Chondrocyte (in vitro differentiated cells): Measurements from ENCODE around the gene CYP1B1. TPM values are rescaled to one million over a fixed set of nuclear protein-coding genes. Genes with fewer than 3 reads are reported as not detected.
"Not testable (repeated sequence)": the region's sequence is repeated elsewhere in the genome, so short reads cannot be mapped to it uniquely, and the experiment has no call there.

Experiments
- DNase-seq: peaks from one replicate; pipeline ENCODE4 v3.0.0; 2021; ENCODE audit warnings: mixed read lengths, low spot score
- H3K27ac Mint-ChIP-seq: one replicate; pipeline ENCODE4 v1.8.0; 2021; ENCODE audit warnings: mild to moderate bottlenecking, moderate library complexity, mixed read lengths; ENCODE audit not compliant: unreplicated experiment
- H3K27me3 Mint-ChIP-seq: 2 replicates; pipeline ENCODE4 v1.8.0; 2021; ENCODE audit warnings: low read depth, mixed read lengths
- H3K36me3 Mint-ChIP-seq: 2 replicates; pipeline ENCODE4 v1.8.0; 2021; ENCODE audit warnings: low read depth, mixed read lengths
- H3K4me1 Mint-ChIP-seq: 2 replicates; pipeline ENCODE4 v1.8.0; 2021; ENCODE audit warnings: low read depth, mild to moderate bottlenecking, mixed read lengths
- H3K4me3 Mint-ChIP-seq: one replicate; pipeline ENCODE4 v1.8.0; 2021; ENCODE audit warnings: mild to moderate bottlenecking, moderate library complexity, mixed read lengths; ENCODE audit not compliant: unreplicated experiment
- H3K9me3 Mint-ChIP-seq: 2 replicates; pipeline ENCODE4 v1.8.0; 2021; ENCODE audit warnings: low read depth, mixed read lengths
- total RNA-seq: library from RNA; stranded (reverse); gene quantifications from 3 replicates; pipeline ENCODE4 v1.2.1, GENCODE V29; 2021
- TF ChIP-seq, protein P1 (sequence below): fragments of 200-600 bp; sonication (generic); IDR thresholded peaks from 2 replicates; pipeline ENCODE4 v1.5.0; 2021; ENCODE audit warnings: antibody characterized with exemption, mild to moderate bottlenecking, moderate library complexity

CYP1B1 gene
- total RNA-seq, 1 donor from 2014 or later = 135 TPM

DNA sequence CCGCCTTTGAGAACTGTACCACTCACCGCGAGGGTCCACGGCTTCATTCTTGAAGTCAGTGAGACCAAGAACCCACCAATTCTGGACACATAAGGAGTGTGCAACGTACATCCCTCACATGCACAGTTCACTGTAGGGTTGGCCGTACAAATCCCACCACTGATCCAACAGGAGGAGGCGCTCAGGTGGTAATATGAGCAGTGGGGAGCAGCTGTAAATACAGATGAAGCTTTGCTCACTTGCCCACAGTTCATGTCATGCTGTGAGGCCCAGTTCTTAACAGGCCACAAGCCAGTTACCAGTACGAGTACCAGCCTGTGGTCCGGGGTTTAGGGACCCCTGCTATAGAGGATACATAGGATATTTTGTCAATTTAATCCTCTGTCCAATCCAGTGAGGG is 54.4 kb downstream of the CYP1B1 start:
- TF ChIP-seq, protein P1, sequence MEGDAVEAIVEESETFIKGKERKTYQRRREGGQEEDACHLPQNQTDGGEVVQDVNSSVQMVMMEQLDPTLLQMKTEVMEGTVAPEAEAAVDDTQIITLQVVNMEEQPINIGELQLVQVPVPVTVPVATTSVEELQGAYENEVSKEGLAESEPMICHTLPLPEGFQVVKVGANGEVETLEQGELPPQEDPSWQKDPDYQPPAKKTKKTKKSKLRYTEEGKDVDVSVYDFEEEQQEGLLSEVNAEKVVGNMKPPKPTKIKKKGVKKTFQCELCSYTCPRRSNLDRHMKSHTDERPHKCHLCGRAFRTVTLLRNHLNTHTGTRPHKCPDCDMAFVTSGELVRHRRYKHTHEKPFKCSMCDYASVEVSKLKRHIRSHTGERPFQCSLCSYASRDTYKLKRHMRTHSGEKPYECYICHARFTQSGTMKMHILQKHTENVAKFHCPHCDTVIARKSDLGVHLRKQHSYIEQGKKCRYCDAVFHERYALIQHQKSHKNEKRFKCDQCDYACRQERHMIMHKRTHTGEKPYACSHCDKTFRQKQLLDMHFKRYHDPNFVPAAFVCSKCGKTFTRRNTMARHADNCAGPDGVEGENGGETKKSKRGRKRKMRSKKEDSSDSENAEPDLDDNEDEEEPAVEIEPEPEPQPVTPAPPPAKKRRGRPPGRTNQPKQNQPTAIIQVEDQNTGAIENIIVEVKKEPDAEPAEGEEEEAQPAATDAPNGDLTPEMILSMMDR = no peak
- no peak overlapping the region for H3K27ac Mint-ChIP-seq
- H3K36me3 Mint-ChIP-seq = peaks cover 2% of the 10 kb centered on the region
- no peaks in the 10 kb centered on the region for H3K27me3 Mint-ChIP-seq
- no peak for DNase-seq
- no peaks in the 10 kb centered on the region for H3K4me1 Mint-ChIP-seq
- H3K4me3 Mint-ChIP-seq = no peak overlapping the region
- H3K9me3 Mint-ChIP-seq = peaks cover 4% of the 10 kb centered on the region

DNA sequence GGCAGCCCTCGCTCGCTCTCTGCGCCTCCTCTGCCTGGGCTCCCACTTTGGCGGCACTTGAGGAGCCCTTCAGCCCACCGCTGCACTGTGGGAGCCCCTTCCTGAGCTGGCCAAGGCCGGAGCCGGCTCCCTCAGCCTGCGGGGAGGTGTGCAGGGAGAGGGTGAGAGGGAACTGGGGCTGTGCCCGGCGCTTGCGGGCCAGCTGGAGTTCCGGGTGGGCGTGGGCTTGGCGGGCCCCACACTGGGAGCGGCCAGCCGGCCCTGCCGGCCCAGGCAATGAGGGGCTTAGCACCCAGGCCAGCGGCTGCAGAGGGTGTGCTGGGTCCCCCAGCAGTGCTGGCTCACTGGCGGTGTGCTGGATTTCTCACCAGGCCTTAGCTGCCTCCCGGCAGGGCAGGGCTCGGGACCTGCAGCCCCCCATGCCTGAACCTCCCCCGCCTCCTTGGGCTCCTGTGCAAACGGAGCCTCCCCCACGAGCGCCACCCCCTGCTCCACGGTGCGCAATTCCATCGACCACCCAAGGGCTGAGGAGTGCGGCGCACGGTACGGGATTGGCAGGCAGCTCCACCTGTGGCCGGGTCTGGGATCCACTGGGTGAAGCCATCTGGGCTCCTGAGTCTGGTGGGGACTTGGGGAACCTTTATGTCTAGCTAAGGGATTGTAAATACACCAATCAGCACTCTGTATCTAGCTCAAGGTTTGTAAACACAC is 55.4 kb downstream of the CYP1B1 start:
- not testable (repeated sequence) for DNase-seq, H3K4me1 Mint-ChIP-seq, H3K27ac Mint-ChIP-seq, H3K36me3 Mint-ChIP-seq, H3K27me3 Mint-ChIP-seq, H3K9me3 Mint-ChIP-seq, H3K4me3 Mint-ChIP-seq

DNA sequence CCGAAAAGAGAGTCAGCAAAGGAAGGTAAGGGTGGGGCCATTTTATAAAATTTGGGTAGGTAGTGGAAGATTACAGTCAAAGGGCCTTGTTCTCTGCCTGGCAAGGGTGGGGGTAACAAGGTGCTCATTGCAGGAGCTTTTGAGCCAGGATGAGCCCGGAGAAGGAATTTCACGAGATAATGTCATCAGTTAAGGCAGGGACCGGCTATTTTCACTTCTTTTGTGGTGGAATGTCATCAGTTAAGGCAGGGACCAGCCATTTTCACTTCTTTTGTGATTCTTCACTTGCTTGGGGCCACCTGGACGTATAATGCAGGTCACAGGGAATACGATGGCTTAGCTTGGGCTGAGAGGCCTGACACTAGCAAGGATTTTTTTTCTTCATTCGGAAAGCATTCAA is 58.1 kb downstream of the CYP1B1 start:
- Mint-ChIP-seq H3K4me1 (peaks cover 14% of the 10 kb centered on the region), H3K27me3 (no peaks in the 10 kb centered on the region), H3K36me3 (peaks cover 2% of the 10 kb centered on the region), H3K4me3 (no peak overlapping the region), H3K27ac (no peak overlapping the region), H3K9me3 (no peaks in the 10 kb centered on the region)
- TF ChIP-seq, protein P1 = no peak
- no peak for DNase-seq

Other genes starting within 250 kb of the CYP1B1 start
- 8.1 to 13.2 TPM (median 8.2 TPM) in 3 replicates for gene RMDN2, start 150.9 kb downstream of the CYP1B1 start, total RNA-seq